ENCODE data around the gene AKAP13.

GRCh38 chr15:85527895-85528294 lies 147.5 kb downstream of the AKAP13 start:
- TF ChIP-seq POLR2A (IDR thresholded peaks at IDR 0.05) (no peak), CTCF (IDR thresholded peaks at IDR 0.05) (no peak)

Data from esophagus squamous epithelium (tissue), 4 donors.